Measurements from ENCODE around the gene SYDE2. TPM values are rescaled to one million over a fixed set of nuclear protein-coding genes. Genes with fewer than 3 reads are reported as not detected.
A peak's percentile ranks its signal among the peaks of the same experiment; 100 is the strongest.

The SYDE2 gene
- polyA plus RNA-seq, 1 donor: 6.2 TPM

DNA sequence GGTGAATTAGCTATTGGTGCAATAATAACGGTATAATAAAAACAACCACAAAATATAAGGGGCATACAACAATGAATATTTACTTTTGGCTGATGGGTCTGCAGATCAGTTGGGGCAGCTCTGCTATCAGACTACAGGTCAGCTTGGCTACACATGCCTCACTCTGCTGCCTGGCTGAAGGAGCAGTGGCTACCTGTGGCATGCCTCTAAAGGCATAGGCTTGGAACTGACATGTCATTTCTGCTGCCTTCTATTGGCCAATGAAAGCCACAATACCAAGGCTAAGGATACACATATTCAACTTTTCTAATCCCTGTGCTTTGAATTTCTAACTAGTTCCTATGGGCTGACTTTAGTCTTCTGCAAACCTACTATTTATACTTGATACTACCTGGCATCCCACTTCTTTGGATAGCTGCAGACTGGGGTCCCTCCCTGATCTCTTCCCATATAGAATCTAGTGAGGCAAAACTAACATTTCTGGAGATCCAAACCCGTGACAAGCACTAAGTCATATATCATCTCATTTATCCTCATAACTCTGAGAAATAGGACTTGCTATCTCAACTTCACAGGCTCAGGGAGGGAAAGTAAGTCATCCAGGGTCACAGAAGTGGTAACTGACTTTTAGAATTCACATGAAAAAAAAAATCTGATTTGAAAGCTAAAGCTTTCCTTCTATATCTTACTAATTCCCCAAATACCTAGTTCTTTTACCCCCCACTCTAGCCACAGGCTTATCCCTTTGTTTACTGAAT is 19.2 kb upstream of the SYDE2 start:
- Histone ChIP-seq H3K27me3 (ENCODE audit: control insufficient read depth, insufficient read depth, low read length) (no peaks in the 10 kb centered on the region), H3K4me3 (ENCODE audit: low read length) (no peak overlapping the region), H3K27ac (ENCODE audit: low read length) (peak overlapping the region; percentile 9), H3K4me1 (ENCODE audit: control insufficient read depth, insufficient read depth, low read length) (peaks cover 8% of the 10 kb centered on the region), H3K9me3 (ENCODE audit: control insufficient read depth, low read depth, low read length) (no peaks in the 10 kb centered on the region), H3K36me3 (ENCODE audit: control insufficient read depth, insufficient read depth, low read length) (no peaks in the 10 kb centered on the region)
- 60% methylated on average over 1 of the region's 2 CpGs for WGBS (ENCODE audit: insufficient coverage, low lambda C conversion rate)
- DNase-seq: no peak

DNA sequence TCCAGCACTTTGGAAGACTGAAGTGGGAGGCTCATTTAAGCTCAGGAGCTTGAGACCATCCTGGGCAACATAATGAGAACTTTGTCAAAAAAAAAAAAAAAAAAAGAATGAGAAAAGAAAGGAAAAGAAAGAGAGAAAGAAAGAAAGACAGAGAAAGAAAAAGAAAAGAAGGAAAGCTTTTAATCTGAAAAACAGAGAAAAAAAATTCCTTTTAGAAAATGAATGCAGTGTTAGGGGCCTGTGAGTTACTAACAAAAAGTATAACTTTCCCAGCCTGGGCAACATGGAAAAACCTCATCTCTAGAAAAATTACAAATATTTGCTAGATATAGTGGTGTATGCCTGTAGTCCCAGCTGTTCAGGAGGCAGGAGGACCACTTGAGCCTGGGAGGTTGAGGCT is 15.9 kb upstream of the SYDE2 start:
- Histone ChIP-seq H3K36me3 (ENCODE audit: control insufficient read depth, insufficient read depth, low read length) (no peaks in the 10 kb centered on the region), H3K4me1 (ENCODE audit: control insufficient read depth, insufficient read depth, low read length) (no peaks in the 10 kb centered on the region), H3K27ac (ENCODE audit: low read length) (no peak overlapping the region), H3K27me3 (ENCODE audit: control insufficient read depth, insufficient read depth, low read length) (no peaks in the 10 kb centered on the region), H3K9me3 (ENCODE audit: control insufficient read depth, low read depth, low read length) (no peaks in the 10 kb centered on the region), H3K4me3 (ENCODE audit: low read length) (no peak overlapping the region)
- DNase-seq: no peak

DNA sequence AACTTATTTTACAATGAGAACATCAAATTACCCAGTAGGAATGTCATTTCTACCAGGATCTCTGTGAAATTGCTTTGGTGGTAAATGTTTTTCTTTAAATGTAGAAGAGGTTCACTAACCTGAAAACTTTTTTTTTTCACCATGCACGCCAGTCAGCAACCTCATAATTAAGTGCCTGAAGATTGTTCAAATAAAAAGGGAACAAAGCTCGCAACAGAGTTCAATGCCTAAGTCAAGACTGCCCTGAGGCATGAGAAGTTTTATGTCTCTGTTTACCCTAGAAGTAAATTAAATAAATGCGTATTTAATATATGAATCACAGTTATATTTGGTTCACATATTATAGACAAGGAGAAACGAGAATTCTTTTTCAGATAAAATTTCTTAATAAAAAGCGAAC is 13.8 kb upstream of the SYDE2 start:
- DNase-seq: no peak
- Histone ChIP-seq H3K27ac (ENCODE audit: low read length) (no peak overlapping the region), H3K4me3 (ENCODE audit: low read length) (no peak overlapping the region), H3K4me1 (ENCODE audit: control insufficient read depth, insufficient read depth, low read length) (no peaks in the 10 kb centered on the region), H3K36me3 (ENCODE audit: control insufficient read depth, insufficient read depth, low read length) (no peaks in the 10 kb centered on the region), H3K9me3 (ENCODE audit: control insufficient read depth, low read depth, low read length) (no peaks in the 10 kb centered on the region), H3K27me3 (ENCODE audit: control insufficient read depth, insufficient read depth, low read length) (no peaks in the 10 kb centered on the region)
- WGBS (ENCODE audit: insufficient coverage, low lambda C conversion rate): 48% methylated on average over 4 of the region's 5 CpGs

DNA sequence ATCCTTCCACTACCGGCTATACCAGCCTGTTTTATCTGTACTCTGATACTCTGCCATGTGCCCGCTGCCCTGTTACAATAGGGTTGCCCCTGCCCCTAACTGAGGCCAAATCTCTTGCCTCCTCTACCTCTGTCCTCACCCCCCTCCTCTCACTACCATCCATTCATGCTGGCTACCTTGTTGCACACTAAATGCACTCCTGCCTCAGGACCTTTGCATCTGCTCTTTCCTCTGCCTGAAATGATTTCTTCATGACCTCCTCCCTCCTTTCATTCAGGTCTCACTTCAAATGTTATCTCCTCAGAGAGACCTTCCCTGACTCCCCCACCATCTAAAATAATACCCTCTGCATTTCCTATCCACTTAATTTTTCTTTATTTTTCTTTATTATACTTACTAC is 7.7 kb upstream of the SYDE2 start:
- no peak overlapping the region for H3K27ac ChIP-seq (ENCODE audit: low read length)
- no peaks in the 10 kb centered on the region for H3K36me3 ChIP-seq (ENCODE audit: control insufficient read depth, insufficient read depth, low read length)
- 58% methylated on average over 2 of the region's 2 CpGs for WGBS (ENCODE audit: insufficient coverage, low lambda C conversion rate)
- H3K9me3 ChIP-seq (ENCODE audit: control insufficient read depth, low read depth, low read length): no peaks in the 10 kb centered on the region
- no peak for DNase-seq
- no peaks in the 10 kb centered on the region for H3K4me1 ChIP-seq (ENCODE audit: control insufficient read depth, insufficient read depth, low read length)
- H3K4me3 ChIP-seq (ENCODE audit: low read length): no peak overlapping the region
- no peaks in the 10 kb centered on the region for H3K27me3 ChIP-seq (ENCODE audit: control insufficient read depth, insufficient read depth, low read length)

DNA sequence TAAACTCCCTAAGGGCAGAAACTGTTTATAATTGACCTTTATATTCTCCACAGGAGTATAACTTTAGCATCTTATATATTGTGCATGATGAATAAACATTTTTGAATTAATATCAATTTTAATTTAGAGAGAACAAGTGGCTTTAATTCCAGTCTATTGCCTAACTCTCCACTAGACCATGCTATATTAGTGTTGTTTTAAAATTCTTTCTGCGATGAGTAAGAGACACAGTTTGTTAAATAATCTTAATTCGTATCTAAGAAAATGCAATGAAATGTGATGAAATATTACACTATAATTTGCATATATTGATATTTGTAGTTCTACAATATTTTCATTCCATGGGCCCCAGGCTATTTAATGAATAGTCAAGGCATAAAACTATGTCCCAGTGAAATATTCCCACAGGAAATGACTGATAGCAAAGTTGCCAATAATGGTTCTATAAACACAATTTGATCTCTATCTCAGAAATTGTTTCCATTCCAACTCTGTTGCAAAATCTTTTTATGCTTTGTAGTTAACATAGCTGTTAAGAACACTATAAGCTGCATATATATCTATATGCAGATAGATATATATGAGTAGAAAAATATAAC is 2.9 kb upstream of the SYDE2 start:
- Histone ChIP-seq H3K4me3 (ENCODE audit: low read length) (no peak overlapping the region), H3K9me3 (ENCODE audit: control insufficient read depth, low read depth, low read length) (no peaks in the 10 kb centered on the region), H3K27ac (ENCODE audit: low read length) (no peak overlapping the region), H3K36me3 (ENCODE audit: control insufficient read depth, insufficient read depth, low read length) (no peaks in the 10 kb centered on the region), H3K4me1 (ENCODE audit: control insufficient read depth, insufficient read depth, low read length) (peaks cover 9% of the 10 kb centered on the region), H3K27me3 (ENCODE audit: control insufficient read depth, insufficient read depth, low read length) (no peaks in the 10 kb centered on the region)
- 92% methylated on average over 2 of the region's 2 CpGs for WGBS (ENCODE audit: insufficient coverage, low lambda C conversion rate)
- no peak for DNase-seq

DNA sequence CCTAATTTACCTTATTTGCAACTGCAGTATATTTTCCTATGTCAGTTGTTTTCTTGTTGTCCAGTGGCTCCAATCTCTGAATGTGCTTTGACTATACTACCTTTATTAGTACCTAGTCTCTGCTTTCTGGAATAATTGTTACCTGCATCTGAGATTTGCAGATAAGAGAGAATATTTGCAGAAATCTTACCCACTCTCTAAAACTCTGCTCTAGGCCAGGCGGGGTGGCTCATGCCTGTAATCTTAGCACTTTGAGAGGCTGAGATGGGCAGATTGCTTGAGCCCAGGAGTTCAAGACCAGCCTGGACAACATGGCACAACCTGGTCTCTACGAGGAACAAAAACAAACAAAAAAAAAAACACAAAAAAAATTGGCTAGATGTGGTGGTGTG is 2.0 kb upstream of the SYDE2 start:
- Histone ChIP-seq H3K4me3 (ENCODE audit: low read length) (no peak overlapping the region), H3K36me3 (ENCODE audit: control insufficient read depth, insufficient read depth, low read length) (no peaks in the 10 kb centered on the region), H3K27ac (ENCODE audit: low read length) (no peak overlapping the region), H3K4me1 (ENCODE audit: control insufficient read depth, insufficient read depth, low read length) (peaks cover 9% of the 10 kb centered on the region), H3K9me3 (ENCODE audit: control insufficient read depth, low read depth, low read length) (no peaks in the 10 kb centered on the region), H3K27me3 (ENCODE audit: control insufficient read depth, insufficient read depth, low read length) (no peaks in the 10 kb centered on the region)
- DNase-seq: no peak
- no CpG with 5 or more reads among the region's 2 CpGs for WGBS (ENCODE audit: insufficient coverage, low lambda C conversion rate)

DNA sequence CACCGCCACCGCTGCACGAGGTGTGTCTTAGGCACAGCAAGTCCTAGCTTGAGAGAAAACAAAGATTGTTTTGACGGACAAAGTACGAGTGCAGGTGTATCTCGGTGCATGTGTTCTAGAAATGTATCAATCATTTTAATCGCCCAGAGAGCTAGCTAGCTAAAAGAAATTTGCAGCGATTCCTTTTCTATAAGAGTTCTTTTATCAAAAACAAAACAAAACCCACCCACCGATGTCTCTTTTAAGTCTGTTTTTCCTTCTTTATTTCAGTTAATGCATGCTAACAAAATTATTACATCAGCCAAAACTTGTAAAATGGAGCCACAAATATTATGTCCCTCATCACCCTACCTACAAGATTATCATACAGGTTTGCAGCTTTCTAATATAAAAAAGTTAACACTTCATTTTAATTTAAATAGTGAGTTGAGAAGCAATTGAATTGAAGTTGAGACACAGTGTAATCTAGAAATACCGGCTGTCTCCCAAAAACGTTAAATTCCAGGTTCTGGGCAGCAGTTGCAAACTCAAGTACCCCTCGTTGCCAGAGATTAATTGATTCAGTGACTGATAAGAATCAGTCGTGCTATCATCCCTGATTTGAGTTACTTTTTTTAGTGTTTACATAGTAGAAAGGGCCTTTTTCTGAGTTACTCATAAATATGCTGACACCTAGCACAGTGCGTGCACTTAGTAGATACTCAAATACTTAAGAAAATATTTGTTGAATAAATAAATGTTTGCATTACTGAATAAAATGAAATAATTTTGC is 1.5 kb upstream of the SYDE2 start:
- WGBS (ENCODE audit: insufficient coverage, low lambda C conversion rate): 3% methylated on average over 6 of the region's 14 CpGs
- H3K27ac ChIP-seq (ENCODE audit: low read length): peak overlapping the region; percentile 97
- no peak for DNase-seq
- no peaks in the 10 kb centered on the region for H3K36me3 ChIP-seq (ENCODE audit: control insufficient read depth, insufficient read depth, low read length)
- no peaks in the 10 kb centered on the region for H3K9me3 ChIP-seq (ENCODE audit: control insufficient read depth, low read depth, low read length)
- peaks cover 9% of the 10 kb centered on the region for H3K4me1 ChIP-seq (ENCODE audit: control insufficient read depth, insufficient read depth, low read length)
- H3K4me3 ChIP-seq (ENCODE audit: low read length): peak overlapping the region; percentile 81
- no peaks in the 10 kb centered on the region for H3K27me3 ChIP-seq (ENCODE audit: control insufficient read depth, insufficient read depth, low read length)

DNA sequence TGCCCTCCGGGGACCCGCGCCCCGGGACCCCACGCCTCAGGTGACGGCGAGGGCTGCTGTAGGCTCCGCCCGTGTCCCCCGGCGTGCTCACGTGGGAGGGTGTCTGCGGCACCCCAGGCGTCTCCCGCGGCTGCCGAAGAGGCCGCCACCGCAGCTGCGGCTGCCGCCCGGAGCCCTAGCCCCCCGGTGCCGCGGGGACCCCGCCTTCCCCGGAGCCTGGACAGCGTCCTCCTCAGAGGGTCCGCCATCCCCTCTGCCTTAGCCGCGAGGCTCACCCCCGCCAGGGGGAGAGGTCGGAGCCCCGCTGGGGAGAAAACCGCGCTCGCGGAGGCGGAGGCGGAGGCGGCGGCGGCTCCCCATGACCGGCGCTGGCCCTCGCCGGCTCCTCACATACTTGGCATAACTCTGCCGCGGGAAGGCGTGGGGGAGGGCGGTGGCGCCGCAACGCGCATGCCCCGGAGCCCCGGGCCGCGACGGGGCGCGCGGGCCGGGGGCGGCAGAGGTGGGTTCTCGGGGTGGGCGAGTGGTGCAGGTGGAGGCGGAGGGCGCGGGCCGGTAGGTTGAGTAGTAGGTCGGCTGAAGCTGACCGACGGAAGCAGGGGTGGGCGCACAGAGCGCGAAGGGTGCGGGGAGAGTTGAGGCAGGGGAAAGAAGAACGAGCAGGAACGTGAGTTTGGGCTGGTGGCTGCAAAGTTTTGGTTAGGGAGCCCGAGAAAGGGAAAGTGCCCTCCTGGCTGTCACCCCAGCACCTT is 700 bp upstream of the SYDE2 start:
- H3K36me3 ChIP-seq (ENCODE audit: control insufficient read depth, insufficient read depth, low read length): no peaks in the 10 kb centered on the region
- peak overlapping the region; percentile 81 for H3K4me3 ChIP-seq (ENCODE audit: low read length)
- H3K27me3 ChIP-seq (ENCODE audit: control insufficient read depth, insufficient read depth, low read length): no peaks in the 10 kb centered on the region
- no CpG with 5 or more reads among the region's 81 CpGs for WGBS (ENCODE audit: insufficient coverage, low lambda C conversion rate)
- H3K9me3 ChIP-seq (ENCODE audit: control insufficient read depth, low read depth, low read length): no peaks in the 10 kb centered on the region
- peak; percentile 58 to 84 for DNase-seq
- peaks cover 9% of the 10 kb centered on the region for H3K4me1 ChIP-seq (ENCODE audit: control insufficient read depth, insufficient read depth, low read length)
- peak overlapping the region; percentile 97 for H3K27ac ChIP-seq (ENCODE audit: low read length)

DNA sequence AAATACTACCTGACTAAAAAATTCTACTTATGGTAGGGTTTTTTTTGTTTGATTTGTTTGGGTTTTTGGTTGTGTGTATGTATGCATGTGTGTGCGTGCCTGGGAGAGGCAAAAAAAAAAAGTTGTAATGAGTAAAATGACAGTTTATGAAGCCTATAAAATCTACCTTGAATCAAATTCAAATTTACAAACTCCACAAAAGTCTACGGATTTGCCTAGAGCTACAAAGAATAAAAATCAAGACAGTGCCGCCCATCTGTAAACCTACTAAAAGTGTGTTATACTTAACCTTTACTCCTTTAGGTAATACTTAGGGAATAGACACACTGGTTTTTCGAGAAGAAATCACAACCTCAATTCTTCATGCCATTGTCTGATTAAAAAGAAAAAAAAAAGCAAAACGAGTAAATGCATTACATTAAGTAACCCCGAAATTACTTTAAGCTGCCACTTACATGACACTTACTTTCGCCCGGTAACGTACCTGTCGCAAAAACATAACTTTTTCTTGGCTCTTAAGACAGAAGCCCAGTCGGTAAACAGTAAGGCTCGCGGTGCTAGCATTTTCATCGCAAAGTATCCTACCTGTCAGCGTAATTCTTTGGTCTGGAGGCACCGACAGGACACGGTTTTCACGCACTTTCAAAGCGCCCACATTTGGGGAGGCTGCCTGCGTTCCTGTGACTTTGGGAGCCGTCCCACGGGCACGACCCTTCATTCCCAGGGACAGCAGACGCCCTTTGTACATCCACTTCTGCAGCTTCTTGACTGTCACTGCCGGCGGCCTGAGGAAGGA is 951 bp downstream of the SYDE2 start:
- Histone ChIP-seq H3K27me3 (ENCODE audit: control insufficient read depth, insufficient read depth, low read length) (no peaks in the 10 kb centered on the region), H3K27ac (ENCODE audit: low read length) (peak overlapping the region; percentile 73), H3K4me1 (ENCODE audit: control insufficient read depth, insufficient read depth, low read length) (peaks cover 9% of the 10 kb centered on the region), H3K36me3 (ENCODE audit: control insufficient read depth, insufficient read depth, low read length) (no peaks in the 10 kb centered on the region), H3K9me3 (ENCODE audit: control insufficient read depth, low read depth, low read length) (no peaks in the 10 kb centered on the region), H3K4me3 (ENCODE audit: low read length) (peak overlapping the region; percentile 81)
- peak; percentile 14 to 80 for DNase-seq
- WGBS (ENCODE audit: insufficient coverage, low lambda C conversion rate): 17% methylated on average over 1 of the region's 26 CpGs

All from large intestine (tissue), 3 donors.